ENCODE results near the gene BCKDHB.

- TF ChIP-seq CTCF (conservative IDR thresholded peaks at IDR 0.05; ENCODE audit: low read depth, low read length) (no peak), BHLHE40 (IDR thresholded peaks at IDR 0.05; ENCODE audit: low read depth, low read length) (no peak), USF2 (IDR thresholded peaks at IDR 0.05; ENCODE audit: low read depth, low read length) (no peak), RAD21 (IDR thresholded peaks at IDR 0.05; ENCODE audit: low read length) (no peak), CEBPB (IDR thresholded peaks at IDR 0.05; ENCODE audit: low read depth, low read length) (no peak), POLR2A (IDR thresholded peaks at IDR 0.05; ENCODE audit: low read depth, low read length) (no peak), RFX5 (IDR thresholded peaks at IDR 0.05; ENCODE audit: low read depth, low read length) (no peak), MAFK (IDR thresholded peaks at IDR 0.05; ENCODE audit: low read depth, low read length) (no peak)
These were observed 257.7 kb downstream of the BCKDHB start for GRCh38 chr6:80364149-80364548.

Data from IMR-90 (cell line).